NCI-H1105 (cell line): Measurements from ENCODE around the gene CDYL2.
"Not testable (repeated sequence)": the region's sequence is repeated elsewhere in the genome, so short reads cannot be mapped to it uniquely, and the experiment has no call there.

ENCODE experiments used
- DNase-seq: peaks from one replicate; lab custom pipeline; 2025; lab: John Stamatoyannopoulos, UW

The CDYL2 gene

GRCh38 chr16:80804526-80805383 lies at the start of gene CDYL2:
CDYL2 (minus strand) TSS chr16:80804598; CDS start chr16:80804173, 425 bp downstream.
- DNase-seq, result no peak

GRCh38 chr16:80852261-80852872 lies 48.0 kb upstream of the CDYL2 start:
- no peak for DNase-seq

- DNase-seq, result no peak
Observed at GRCh38 chr16:80851831-80852230, 47.4 kb upstream of the CDYL2 start.

GRCh38 chr16:80850757-80851156 lies 46.4 kb upstream of the CDYL2 start:
- no peak for DNase-seq

GRCh38 chr16:80848862-80849261 lies 44.5 kb upstream of the CDYL2 start:
- no peak for DNase-seq

GRCh38 chr16:80846680-80847079 lies 42.3 kb upstream of the CDYL2 start:
- no peak for DNase-seq

- no peak for DNase-seq
Observed at GRCh38 chr16:80846275-80846674, 41.9 kb upstream of the CDYL2 start.

GRCh38 chr16:80844395-80844794 lies 40.0 kb upstream of the CDYL2 start:
- no peak for DNase-seq

- no peak for DNase-seq
Observed at GRCh38 chr16:80841231-80841630, 36.8 kb upstream of the CDYL2 start.

GRCh38 chr16:80837533-80838147 lies 33.2 kb upstream of the CDYL2 start:
- DNase-seq, result no peak

GRCh38 chr16:80836846-80837245 lies 32.4 kb upstream of the CDYL2 start:
- DNase-seq, result no peak

- no peak for DNase-seq
Observed at GRCh38 chr16:80836202-80836601, 31.8 kb upstream of the CDYL2 start.

GRCh38 chr16:80831039-80831438 lies 26.6 kb upstream of the CDYL2 start:
- DNase-seq, result no peak

GRCh38 chr16:80828495-80828894 lies 24.1 kb upstream of the CDYL2 start:
- no peak for DNase-seq

GRCh38 chr16:80827007-80827406 lies 22.6 kb upstream of the CDYL2 start:
- no peak for DNase-seq

- no peak for DNase-seq
Observed at GRCh38 chr16:80825365-80825758, 21.0 kb upstream of the CDYL2 start.

GRCh38 chr16:80824623-80825364 lies 20.4 kb upstream of the CDYL2 start:
- no peak for DNase-seq

GRCh38 chr16:80819988-80820387 lies 15.6 kb upstream of the CDYL2 start:
- DNase-seq, result no peak

GRCh38 chr16:80816356-80816755 lies 12.0 kb upstream of the CDYL2 start:
- no peak for DNase-seq

- not testable (repeated sequence) for DNase-seq
Observed at GRCh38 chr16:80815278-80815677, 10.9 kb upstream of the CDYL2 start.

- no peak for DNase-seq
Observed at GRCh38 chr16:80812593-80812992, 8.2 kb upstream of the CDYL2 start.

GRCh38 chr16:80809366-80809765 lies 5.0 kb upstream of the CDYL2 start:
- DNase-seq, result no peak
